Measurements from ENCODE around the gene MINDY1. TPM values are rescaled to one million over a fixed set of nuclear protein-coding genes. Genes with fewer than 3 reads are reported as not detected.

MINDY1 gene
- total RNA-seq, 2 experiments from 2014 or later = 8.5 to 13.8 TPM

- CTCF ChIA-PET (ENCODE audit: unreplicated experiment) = no interaction called here
- H4K20me1 ChIP-seq (ENCODE audit: insufficient read depth, low read length) = no peaks in the 10 kb centered on the region
- H3K9me2 ChIP-seq (ENCODE audit: insufficient read depth, low read length) = no peaks in the 10 kb centered on the region
- no peaks in the 10 kb centered on the region for H3K9me3 ChIP-seq (ENCODE audit: low read length)
- no peak for TF ChIP-seq EZH2phosphoT487 (IDR thresholded peaks at IDR 0.05; ENCODE audit: borderline replicate concordance, low read depth, low read length)
- TF ChIP-seq CTCF (conservative IDR thresholded peaks at IDR 0.05; ENCODE audit: low read length) = no peak
- H3K4me2 ChIP-seq (ENCODE audit: low read length) = peak within 1 kb of the TSS; percentile 90
- peak; percentile 97 for DNase-seq (ENCODE audit: low spot score)
- intact Hi-C loops (cut with micrococcal nuclease; ENCODE audit: unreplicated experiment) = loop anchor here (5.0 kb wide), 1 partner anchor 49 kb away; the partner anchor contains the start of gene CDC42SE1
- peaks cover 17% of the 10 kb centered on the region; the same call in 1 of the 2 replicates for H3K79me2 ChIP-seq (ENCODE audit: insufficient read depth, low read depth, low read length)
- no peaks in the 10 kb centered on the region for H3K36me3 ChIP-seq (ENCODE audit: insufficient read depth, low read length)
- peak within 1 kb of the TSS; percentile 85 for H2AFZ ChIP-seq (ENCODE audit: low read length)
- POLR2A ChIA-PET = no interaction called here
- peaks cover 52% of the 10 kb centered on the region for H3K4me1 ChIP-seq (ENCODE audit: insufficient read depth, low read length, poor library complexity, severe bottlenecking)
- BruUV-seq (replicated peaks) = no TSS peak
- H3K27ac ChIP-seq (ENCODE audit: low read depth, low read length, poor library complexity, severe bottlenecking) = peak within 1 kb of the TSS; percentile 47
- H3K4me3 ChIP-seq (ENCODE audit: low read depth, low read length, poor library complexity, severe bottlenecking) = peak within 1 kb of the TSS; percentile 83
These were observed 1.8 kb upstream of the MINDY1 start, which contains the start of gene PRUNE1 for GRCh38 chr1:151008244-151009205. TSS of gene PRUNE1 (plus strand) at chr1:151008449. CDS start at chr1:151008633, 184 bp downstream.

GRCh38 chr1:151007853-151008243 lies 1.1 kb upstream of the MINDY1 start:
- no TSS peak for BruUV-seq (replicated peaks)
- Histone ChIP-seq H3K4me2 (ENCODE audit: low read length) (peak overlapping the region; percentile 90), H3K4me3 (ENCODE audit: low read depth, low read length, poor library complexity, severe bottlenecking) (peak overlapping the region; percentile 83), H2AFZ (ENCODE audit: low read length) (peak overlapping the region; percentile 85), H3K27ac (ENCODE audit: low read depth, low read length, poor library complexity, severe bottlenecking) (peak overlapping the region; percentile 47), H3K4me1 (ENCODE audit: insufficient read depth, low read length, poor library complexity, severe bottlenecking) (peaks cover 58% of the 10 kb centered on the region), H3K36me3 (ENCODE audit: insufficient read depth, low read length) (no peaks in the 10 kb centered on the region), H4K20me1 (ENCODE audit: insufficient read depth, low read length) (no peaks in the 10 kb centered on the region), H3K9me2 (ENCODE audit: insufficient read depth, low read length) (no peaks in the 10 kb centered on the region), H3K79me2 (ENCODE audit: insufficient read depth, low read depth, low read length) (peaks cover 17% of the 10 kb centered on the region; the same call in 1 of the 2 replicates), H3K9me3 (ENCODE audit: low read length) (no peaks in the 10 kb centered on the region)
- ChIA-PET POLR2A (no interaction called here), CTCF (ENCODE audit: unreplicated experiment) (no interaction called here)
- intact Hi-C loops (cut with micrococcal nuclease; ENCODE audit: unreplicated experiment) = loop anchor here (5.0 kb wide), 1 partner anchor 49 kb away; the partner anchor contains the start of gene CDC42SE1
- TF ChIP-seq CTCF (conservative IDR thresholded peaks at IDR 0.05; ENCODE audit: low read length) (no peak), EZH2phosphoT487 (IDR thresholded peaks at IDR 0.05; ENCODE audit: borderline replicate concordance, low read depth, low read length) (no peak)
- no peak for DNase-seq (ENCODE audit: low spot score)

All from OCI-LY7 (cell line).